ENCODE data around the gene ZNF609. TPM values are rescaled to one million over a fixed set of nuclear protein-coding genes. Genes with fewer than 3 reads are reported as not detected.

Gene ZNF609
- total RNA-seq, 1 donor from 2014 or later: 16.0 TPM

DNA sequence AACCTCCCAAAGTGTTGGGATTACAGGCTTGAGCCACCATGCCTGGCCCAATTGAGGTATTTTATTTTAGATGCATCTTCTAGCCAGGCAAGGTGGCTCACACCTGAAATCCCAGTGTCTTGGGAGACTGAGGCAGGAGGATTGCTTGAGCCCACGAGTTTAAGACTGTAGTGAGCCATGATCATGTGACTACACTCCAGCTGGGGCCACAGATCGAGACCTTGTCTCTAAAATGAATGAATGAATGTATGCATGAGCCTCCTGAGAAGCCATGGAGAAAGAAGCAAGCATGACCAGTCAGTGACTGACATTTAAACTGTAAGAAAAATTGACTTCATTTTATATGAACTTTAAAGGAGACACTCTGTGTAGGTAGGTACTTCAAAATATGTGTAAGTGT is 105.7 kb downstream of the ZNF609 start:
- intact Hi-C loops (cut with DNase I): no loop called here

DNA sequence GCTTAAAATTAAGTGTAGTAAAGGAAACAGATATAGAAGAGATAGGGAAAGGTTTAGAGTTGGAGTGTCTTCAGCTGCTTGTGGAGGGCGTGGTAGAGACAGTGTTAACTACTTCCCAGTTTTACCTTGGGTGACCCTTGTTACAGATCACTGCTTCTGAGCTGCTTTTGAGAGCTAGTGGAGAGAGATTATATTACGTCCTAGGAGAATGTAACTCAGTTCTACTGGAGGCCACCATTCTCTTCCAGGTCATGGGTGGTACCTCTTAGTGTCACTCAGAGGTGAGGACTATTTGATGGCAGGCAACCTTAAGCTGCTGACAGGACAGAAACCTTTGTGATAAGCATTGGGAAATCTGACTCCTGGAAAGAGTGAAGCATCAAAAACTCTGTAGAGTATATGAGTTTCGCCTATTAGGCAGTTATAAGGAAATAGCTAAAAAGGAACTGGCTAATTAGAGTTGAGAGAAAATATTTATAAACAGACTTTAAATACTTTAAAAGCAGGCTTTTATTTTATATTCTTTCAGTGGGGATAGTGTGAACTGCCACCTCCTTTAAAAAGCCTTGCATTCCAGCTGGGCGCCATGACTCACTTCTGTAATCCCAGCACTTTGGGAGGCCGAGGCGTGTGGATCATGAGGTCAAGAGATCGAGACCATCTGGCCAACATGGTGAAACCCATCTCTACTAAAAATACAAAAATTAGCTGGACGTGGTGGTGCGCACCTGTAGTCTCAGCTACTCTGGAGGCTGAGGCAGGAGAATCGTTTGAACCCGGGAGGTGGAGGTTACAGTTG is 106.5 kb downstream of the ZNF609 start:
- H3K4me3 ChIP-seq: no peak overlapping the region
- intact Hi-C loops (cut with DNase I): no loop called here
- DNase-seq (ENCODE audit: low spot score in 2 of 2): no peak
- H3K27ac ChIP-seq: no peak overlapping the region
- no peak for TF ChIP-seq CTCF (IDR thresholded peaks at IDR 0.05)
- H3K4me1 ChIP-seq: peaks cover 0 to 7% of the 10 kb centered on the region in 2 donors
- no peaks in the 10 kb centered on the region for H3K36me3 ChIP-seq
- no peaks in the 10 kb centered on the region for H3K9me3 ChIP-seq
- H3K27me3 ChIP-seq: no peaks in the 10 kb centered on the region

More for the DNA sequence above, 105.7 kb downstream of the ZNF609 start:
- H3K27me3 ChIP-seq: no peaks in the 10 kb centered on the region
- no peak for TF ChIP-seq CTCF (IDR thresholded peaks at IDR 0.05)
- no peak overlapping the region for H3K27ac ChIP-seq
- DNase-seq (ENCODE audit: low spot score in 2 of 2): no peak
- no peaks in the 10 kb centered on the region for H3K9me3 ChIP-seq
- H3K4me3 ChIP-seq: no peak overlapping the region
- H3K4me1 ChIP-seq: peaks cover 0 to 8% of the 10 kb centered on the region in 2 donors
- H3K36me3 ChIP-seq: no peaks in the 10 kb centered on the region

- TF ChIP-seq CTCF (IDR thresholded peaks at IDR 0.05): no peak
- intact Hi-C loops (cut with DNase I): no loop called here
- no peak for DNase-seq (ENCODE audit: low spot score in 2 of 2)
- Histone ChIP-seq H3K4me3 (no peak overlapping the region), H3K27me3 (no peaks in the 10 kb centered on the region), H3K9me3 (no peaks in the 10 kb centered on the region), H3K27ac (no peak overlapping the region), H3K4me1 (peaks cover 0 to 7% of the 10 kb centered on the region in 2 donors), H3K36me3 (no peaks in the 10 kb centered on the region)
Measured at GRCh38 chr15:64568765-64569164, 108.4 kb downstream of the ZNF609 start.

DNA sequence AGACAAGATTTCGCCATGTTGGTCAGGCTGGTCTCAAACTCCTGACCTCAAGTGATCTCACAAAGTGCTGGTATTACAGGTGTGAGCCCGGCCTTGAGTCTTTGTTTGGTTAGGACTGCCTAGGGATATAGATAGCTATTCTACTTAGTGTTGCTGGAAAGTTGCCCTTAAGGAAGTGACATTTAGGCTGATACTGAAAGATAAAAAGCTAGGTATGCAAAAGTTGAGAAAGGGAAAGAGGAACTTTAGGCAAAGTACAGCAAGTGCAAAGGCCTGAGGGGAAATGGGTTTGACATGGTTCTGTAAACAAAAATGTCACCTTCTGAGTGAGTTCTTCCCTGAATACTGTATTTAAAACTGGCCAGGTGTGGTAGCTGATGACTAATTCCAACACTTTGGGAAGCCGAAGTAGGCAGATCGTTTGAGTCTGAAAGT is 111.5 kb downstream of the ZNF609 start:
- no peak for DNase-seq (ENCODE audit: low spot score in 2 of 2)
- no peak overlapping the region for H3K4me3 ChIP-seq
- no peaks in the 10 kb centered on the region for H3K36me3 ChIP-seq
- intact Hi-C loops (cut with DNase I): no loop called here
- no peaks in the 10 kb centered on the region for H3K27me3 ChIP-seq
- H3K27ac ChIP-seq: no peak overlapping the region
- no peaks in the 10 kb centered on the region for H3K9me3 ChIP-seq
- peaks cover 0 to 7% of the 10 kb centered on the region in 2 donors for H3K4me1 ChIP-seq
- no peak for TF ChIP-seq CTCF (IDR thresholded peaks at IDR 0.05)

DNA sequence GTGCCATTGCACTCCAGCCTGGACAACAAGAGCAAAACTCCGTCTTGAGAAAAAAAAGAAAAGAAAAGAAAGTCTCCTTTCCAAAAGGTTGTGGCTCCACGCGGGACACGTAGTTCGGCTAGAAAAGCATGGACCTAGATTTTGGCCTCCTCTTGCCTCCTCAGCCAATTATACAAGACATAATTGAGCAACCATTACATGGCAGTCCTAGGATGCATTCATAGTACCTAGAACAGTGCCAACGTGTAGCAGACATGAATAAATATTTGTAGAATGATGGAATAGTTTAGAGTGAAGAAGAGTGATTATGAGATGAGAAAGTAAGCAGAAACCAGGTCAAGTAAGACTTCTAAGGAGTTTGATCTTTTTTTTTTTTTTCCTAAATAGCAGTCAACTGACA is 112.5 kb downstream of the ZNF609 start:
- Histone ChIP-seq H3K36me3 (no peaks in the 10 kb centered on the region), H3K4me1 (peaks cover 0 to 7% of the 10 kb centered on the region in 2 donors), H3K27ac (no peak overlapping the region), H3K9me3 (no peaks in the 10 kb centered on the region), H3K4me3 (no peak overlapping the region), H3K27me3 (no peaks in the 10 kb centered on the region)
- intact Hi-C loops (cut with DNase I): no loop called here
- no peak for DNase-seq (ENCODE audit: low spot score in 2 of 2)
- no peak for TF ChIP-seq CTCF (IDR thresholded peaks at IDR 0.05)

Data from ascending aorta (tissue), 2 donors.